Measurements from ENCODE around the gene ZBTB46.

ZBTB46 gene

GRCh38 chr20:63707558-63708300, 123.3 kb downstream of the ZBTB46 start, which contains the start of the genes ARFRP1 and ZGPAT:
TSS of gene ARFRP1 (minus strand) at chr20:63707976. CDS start at chr20:63707091, 885 bp downstream.
TSS of gene ZGPAT (plus strand) at chr20:63708039. CDS start at chr20:63708581, 542 bp downstream.
- peak within 1 kb of the TSS; percentile 88 for H3K27ac ChIP-seq

GRCh38 chr20:63706852-63707557, 124.1 kb downstream of the ZBTB46 start:
- H3K27ac ChIP-seq, result peak overlapping the region; percentile 88
- TF ChIP-seq, protein P1, sequence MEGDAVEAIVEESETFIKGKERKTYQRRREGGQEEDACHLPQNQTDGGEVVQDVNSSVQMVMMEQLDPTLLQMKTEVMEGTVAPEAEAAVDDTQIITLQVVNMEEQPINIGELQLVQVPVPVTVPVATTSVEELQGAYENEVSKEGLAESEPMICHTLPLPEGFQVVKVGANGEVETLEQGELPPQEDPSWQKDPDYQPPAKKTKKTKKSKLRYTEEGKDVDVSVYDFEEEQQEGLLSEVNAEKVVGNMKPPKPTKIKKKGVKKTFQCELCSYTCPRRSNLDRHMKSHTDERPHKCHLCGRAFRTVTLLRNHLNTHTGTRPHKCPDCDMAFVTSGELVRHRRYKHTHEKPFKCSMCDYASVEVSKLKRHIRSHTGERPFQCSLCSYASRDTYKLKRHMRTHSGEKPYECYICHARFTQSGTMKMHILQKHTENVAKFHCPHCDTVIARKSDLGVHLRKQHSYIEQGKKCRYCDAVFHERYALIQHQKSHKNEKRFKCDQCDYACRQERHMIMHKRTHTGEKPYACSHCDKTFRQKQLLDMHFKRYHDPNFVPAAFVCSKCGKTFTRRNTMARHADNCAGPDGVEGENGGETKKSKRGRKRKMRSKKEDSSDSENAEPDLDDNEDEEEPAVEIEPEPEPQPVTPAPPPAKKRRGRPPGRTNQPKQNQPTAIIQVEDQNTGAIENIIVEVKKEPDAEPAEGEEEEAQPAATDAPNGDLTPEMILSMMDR (IDR thresholded peaks at IDR 0.05), result peak; percentile 54
- TF ChIP-seq ZFX (IDR thresholded peaks at IDR 0.05; ENCODE audit: borderline replicate concordance), result no peak

More at GRCh38 chr20:63707558-63708300, 123.3 kb downstream of the ZBTB46 start, which contains the start of the genes ARFRP1 and ZGPAT:
- peak; percentile 98 for TF ChIP-seq ZFX (IDR thresholded peaks at IDR 0.05; ENCODE audit: borderline replicate concordance)
- TF ChIP-seq, protein P1 (IDR thresholded peaks at IDR 0.05), result no peak

GRCh38 chr20:63706027-63706695, 124.9 kb downstream of the ZBTB46 start:
- H3K27ac ChIP-seq, result peak overlapping the region; percentile 88
- TF ChIP-seq ZFX (IDR thresholded peaks at IDR 0.05; ENCODE audit: borderline replicate concordance), result no peak
- TF ChIP-seq, protein P1 (IDR thresholded peaks at IDR 0.05), result no peak

DNA sequence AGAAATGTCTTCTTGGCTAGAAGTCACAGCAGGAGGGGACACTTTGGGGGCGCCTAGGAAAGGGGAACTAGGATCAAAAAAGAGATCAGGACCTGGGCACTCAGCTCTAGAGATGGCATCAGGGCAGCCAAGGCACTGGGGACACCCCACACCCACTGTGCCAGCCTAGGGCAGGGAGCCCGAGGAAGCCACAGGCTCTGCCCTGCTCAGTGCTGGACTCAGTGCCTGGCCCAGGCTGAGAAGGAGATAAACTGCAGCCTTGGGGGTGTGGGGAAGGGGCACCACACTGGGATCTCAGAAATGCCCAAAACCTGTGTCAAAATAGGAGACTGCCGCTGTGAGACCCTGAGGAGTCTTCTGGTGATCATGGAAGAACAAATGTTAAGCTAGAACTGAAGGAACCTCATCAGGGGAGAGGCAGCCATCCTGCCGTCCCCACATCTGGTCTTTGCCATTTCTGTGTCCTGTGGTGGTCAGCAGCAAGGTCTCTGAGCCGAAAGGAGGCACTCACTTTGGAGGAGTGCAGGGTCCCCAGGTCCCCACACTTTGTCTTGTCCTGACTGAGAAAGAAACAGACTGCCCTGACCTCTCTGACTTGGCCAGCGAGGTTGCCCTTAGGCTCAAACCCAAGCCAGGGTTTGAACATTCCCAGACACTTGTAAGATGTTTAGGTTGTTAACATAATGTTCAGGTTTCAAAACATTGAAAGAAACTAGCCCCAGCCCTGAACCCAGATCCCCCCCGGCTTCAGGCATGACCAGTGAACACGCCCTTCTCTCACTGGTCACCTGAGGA, 125.6 kb downstream of the ZBTB46 start:
- no peak overlapping the region for H3K27ac ChIP-seq
- no peak for TF ChIP-seq ZFX (IDR thresholded peaks at IDR 0.05; ENCODE audit: borderline replicate concordance)
- TF ChIP-seq, protein P1 (IDR thresholded peaks at IDR 0.05), result no peak

DNA sequence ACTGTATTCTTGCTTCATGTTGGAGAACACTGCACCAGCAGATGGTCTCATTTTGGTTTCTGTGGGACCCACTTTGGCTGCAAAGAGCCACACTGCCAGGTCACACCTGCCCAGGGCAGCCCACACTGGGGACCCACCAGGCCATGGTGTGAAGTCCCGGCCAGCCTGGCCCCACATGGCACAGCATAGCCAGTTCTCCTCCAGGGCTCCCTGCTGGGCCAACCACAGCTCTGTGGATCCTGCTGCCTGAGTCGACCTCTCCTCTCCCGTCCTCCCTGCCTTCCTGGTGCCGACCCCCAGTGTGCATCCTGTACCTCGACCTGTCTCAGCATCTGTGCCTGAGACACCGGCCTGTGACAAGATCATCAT, 126.3 kb downstream of the ZBTB46 start:
- no peak overlapping the region for H3K27ac ChIP-seq
- TF ChIP-seq, protein P1 (IDR thresholded peaks at IDR 0.05), result no peak
- no peak for TF ChIP-seq ZFX (IDR thresholded peaks at IDR 0.05; ENCODE audit: borderline replicate concordance)

DNA sequence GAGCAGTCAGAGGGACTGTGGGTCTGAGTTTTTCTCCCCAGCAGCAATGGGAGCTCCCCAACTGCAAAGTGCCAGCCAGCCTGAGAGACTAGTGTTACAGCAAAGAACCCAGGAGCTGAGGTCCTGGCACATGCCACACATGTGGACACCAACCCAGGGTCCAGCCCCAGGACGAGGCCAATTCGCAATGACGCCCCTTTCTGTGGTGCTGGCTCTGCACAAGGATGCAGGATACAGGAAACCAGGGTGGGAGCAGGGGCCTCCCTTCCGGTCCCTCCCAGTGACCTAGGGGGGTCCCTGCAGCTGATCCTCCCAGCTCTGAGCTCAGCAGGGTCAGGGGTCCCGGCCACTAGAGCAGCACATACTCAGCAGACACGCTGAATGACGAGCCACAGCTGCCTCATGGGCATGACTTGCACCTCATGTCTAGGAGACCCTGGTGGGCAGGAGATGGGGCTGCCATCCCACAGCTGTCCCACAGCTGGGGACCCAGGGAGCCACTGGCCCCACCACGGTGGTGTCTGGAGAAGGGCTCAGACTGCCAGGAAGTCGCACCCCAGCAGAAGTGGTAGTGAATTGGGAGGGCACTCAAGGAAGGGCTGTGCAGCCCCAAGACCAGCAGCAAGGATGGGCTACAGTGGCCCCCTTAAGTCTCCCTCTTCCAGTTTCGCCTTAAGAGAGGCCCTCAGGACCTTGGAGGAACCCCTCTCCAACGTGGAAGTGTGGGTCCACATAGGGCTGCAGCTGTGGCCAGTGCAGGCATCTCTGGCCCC, 126.9 kb downstream of the ZBTB46 start:
- H3K27ac ChIP-seq, result no peak overlapping the region
- TF ChIP-seq, protein P1 (IDR thresholded peaks at IDR 0.05), result no peak
- no peak for TF ChIP-seq ZFX (IDR thresholded peaks at IDR 0.05; ENCODE audit: borderline replicate concordance)

Data from 22Rv1 (cell line).